Urothelium cell line (cell line): ENCODE data around the gene ADAM17.
"Not testable (repeated sequence)": the region's sequence is repeated elsewhere in the genome, so short reads cannot be mapped to it uniquely, and the experiment has no call there.

Experiments used
- DNase-seq: peaks from one replicate; pipeline ENCODE4 v3.0.0; 2011; ENCODE audit warnings: low spot score, mixed read lengths
- FAIRE-seq: peaks from 2 replicates; lab custom pipeline; 2011; peaks lifted over from hg19 to GRCh38; lab: Jason Lieb, UNC

ADAM17 gene

GRCh38 chr2:9555297-9556120 is at the start of gene ADAM17:
Gene ADAM17 (minus strand): TSS chr2:9555830. CDS start chr2:9555605, 225 bp downstream.
- DNase-seq (peak; percentile 97), FAIRE-seq (no peak)

GRCh38 chr2:9602412-9602811 is 46.8 kb upstream of the ADAM17 start:
- FAIRE-seq (no peak), DNase-seq (no peak)

GRCh38 chr2:9601397-9601796 is 45.8 kb upstream of the ADAM17 start:
- FAIRE-seq (no peak), DNase-seq (no peak)

GRCh38 chr2:9599430-9599829 is 43.8 kb upstream of the ADAM17 start:
- DNase-seq (no peak), FAIRE-seq (no peak)

GRCh38 chr2:9596621-9597311 is 41.1 kb upstream of the ADAM17 start:
- FAIRE-seq = no peak
- no peak for DNase-seq

- no peak for FAIRE-seq
These were observed 40.1 kb upstream of the ADAM17 start for GRCh38 chr2:9595746-9596145.

GRCh38 chr2:9595256-9595655 is 39.6 kb upstream of the ADAM17 start:
- not testable (repeated sequence) for FAIRE-seq, DNase-seq

More at GRCh38 chr2:9595746-9596145, 40.1 kb upstream of the ADAM17 start:
- no peak for DNase-seq

GRCh38 chr2:9594366-9595054 is 38.9 kb upstream of the ADAM17 start:
- DNase-seq = peak; percentile 37
- no peak for FAIRE-seq

GRCh38 chr2:9593925-9594324 is 38.3 kb upstream of the ADAM17 start:
- FAIRE-seq = no peak

GRCh38 chr2:9592699-9593098 is 37.1 kb upstream of the ADAM17 start:
- no peak for DNase-seq

More at GRCh38 chr2:9593925-9594324, 38.3 kb upstream of the ADAM17 start:
- no peak for DNase-seq

GRCh38 chr2:9590641-9591040 is 35.0 kb upstream of the ADAM17 start:
- DNase-seq = no peak
- FAIRE-seq = no peak

More at GRCh38 chr2:9592699-9593098, 37.1 kb upstream of the ADAM17 start:
- no peak for FAIRE-seq

- DNase-seq (no peak), FAIRE-seq (no peak)
These were observed 30.8 kb upstream of the ADAM17 start for GRCh38 chr2:9586465-9586864.

GRCh38 chr2:9585486-9585885 is 29.9 kb upstream of the ADAM17 start:
- DNase-seq = no peak
- no peak for FAIRE-seq

- not testable (repeated sequence) for DNase-seq, FAIRE-seq
These were observed 29.3 kb upstream of the ADAM17 start for GRCh38 chr2:9584902-9585301.

GRCh38 chr2:9582624-9583023 is 27.0 kb upstream of the ADAM17 start:
- FAIRE-seq = no peak
- no peak for DNase-seq

GRCh38 chr2:9578467-9579235 is 23.0 kb upstream of the ADAM17 start:
- DNase-seq (no peak), FAIRE-seq (no peak)

- FAIRE-seq = no peak
- no peak for DNase-seq
These were observed 18.7 kb upstream of the ADAM17 start for GRCh38 chr2:9574331-9574730.

- no peak for DNase-seq
- no peak for FAIRE-seq
These were observed 18.2 kb upstream of the ADAM17 start for GRCh38 chr2:9573840-9574239.

- FAIRE-seq = no peak
- DNase-seq = no peak
These were observed 17.5 kb upstream of the ADAM17 start for GRCh38 chr2:9573013-9573720.
